ENCODE data around the gene ARL5B. TPM values are rescaled to one million over a fixed set of nuclear protein-coding genes. Genes with fewer than 3 reads are reported as not detected.
A peak's percentile ranks its signal among the peaks of the same experiment; 100 is the strongest.

The ARL5B gene
- 90.5 and 95.2 TPM in 2 replicates for total RNA-seq
- 20.5 and 21.5 TPM in 2 replicates for polyA plus RNA-seq

- DNase-seq (ENCODE audit: low spot score), result peak; percentile 99
- H3K79me2 ChIP-seq, result peaks cover 49% of the 10 kb centered on the region
- no peaks in the 10 kb centered on the region for H3K9me3 ChIP-seq (ENCODE audit: low read depth)
- H2AFZ ChIP-seq, result peak within 1 kb of the TSS; percentile 39
- H3K27ac ChIP-seq, result peak within 1 kb of the TSS; percentile 99
- no peaks in the 10 kb centered on the region for H3K9me2 ChIP-seq (replicated peaks; ENCODE audit: insufficient read depth)
- H3K36me3 ChIP-seq (replicated peaks; ENCODE audit: insufficient read depth, low read depth), result no peaks in the 10 kb centered on the region
- peak within 1 kb of the TSS; percentile 82 for H3K4me3 ChIP-seq
- peaks cover 9% of the 10 kb centered on the region for H3K4me1 ChIP-seq (ENCODE audit: insufficient read depth)
- no peaks in the 10 kb centered on the region for H3K27me3 ChIP-seq
- 2% methylated on average over 56 of the region's 72 CpGs for WGBS (ENCODE audit: low lambda C conversion rate, missing lambda C conversion rate)
- peak within 1 kb of the TSS; percentile 84 for H3K4me2 ChIP-seq
- peaks cover 40% of the 10 kb centered on the region for H4K20me1 ChIP-seq (ENCODE audit: insufficient read depth, poor library complexity, severe bottlenecking)
- TF ChIP-seq CTCF (IDR thresholded peaks at IDR 0.05; ENCODE audit: poor library complexity), result no peak
- TF ChIP-seq EZH2phosphoT487 (IDR thresholded peaks at IDR 0.05; ENCODE audit: low read depth, severe bottlenecking, unreplicated experiment), result no peak
- TF ChIP-seq EZH2 (IDR thresholded peaks at IDR 0.05; ENCODE audit: borderline replicate concordance), result no peak
Observed at GRCh38 chr10:18659125-18659818, at the start of gene ARL5B. Gene ARL5B (plus strand): TSS chr10:18659431. CDS start chr10:18659638, 207 bp downstream.

- no peaks in the 10 kb centered on the region for H3K9me2 ChIP-seq (replicated peaks; ENCODE audit: insufficient read depth)
- H3K4me2 ChIP-seq, result peak overlapping the region; percentile 31
- no peaks in the 10 kb centered on the region for H3K36me3 ChIP-seq (replicated peaks; ENCODE audit: insufficient read depth, low read depth)
- H3K79me2 ChIP-seq, result no peaks in the 10 kb centered on the region
- no peak overlapping the region for H3K4me3 ChIP-seq
- peak overlapping the region; percentile 11 for H2AFZ ChIP-seq
- peak; percentile 82 for DNase-seq (ENCODE audit: low spot score)
- no peaks in the 10 kb centered on the region for H4K20me1 ChIP-seq (ENCODE audit: insufficient read depth, poor library complexity, severe bottlenecking)
- TF ChIP-seq EZH2phosphoT487 (IDR thresholded peaks at IDR 0.05; ENCODE audit: low read depth, severe bottlenecking, unreplicated experiment) (peak; percentile 88), EZH2 (IDR thresholded peaks at IDR 0.05; ENCODE audit: borderline replicate concordance) (no peak)
- H3K27me3 ChIP-seq, result no peaks in the 10 kb centered on the region
- 35% methylated on average over 3 of the region's 3 CpGs for WGBS (ENCODE audit: low lambda C conversion rate, missing lambda C conversion rate)
- H3K27ac ChIP-seq, result peak overlapping the region; percentile 88
- H3K4me1 ChIP-seq (ENCODE audit: insufficient read depth), result peaks cover 9% of the 10 kb centered on the region
- no peaks in the 10 kb centered on the region for H3K9me3 ChIP-seq (ENCODE audit: low read depth)
Observed at GRCh38 chr10:18610517-18610916, 48.7 kb upstream of the ARL5B start.

GRCh38 chr10:18611168-18611567 lies 48.1 kb upstream of the ARL5B start:
- no peak for DNase-seq (ENCODE audit: low spot score)
- peak overlapping the region; percentile 88 for H3K27ac ChIP-seq
- H3K36me3 ChIP-seq (replicated peaks; ENCODE audit: insufficient read depth, low read depth), result no peaks in the 10 kb centered on the region
- no peak overlapping the region for H2AFZ ChIP-seq
- H3K4me3 ChIP-seq, result no peak overlapping the region
- H3K79me2 ChIP-seq, result no peaks in the 10 kb centered on the region
- TF ChIP-seq EZH2phosphoT487 (IDR thresholded peaks at IDR 0.05; ENCODE audit: low read depth, severe bottlenecking, unreplicated experiment), result no peak
- TF ChIP-seq CTCF (IDR thresholded peaks at IDR 0.05; ENCODE audit: poor library complexity), result no peak
- TF ChIP-seq EZH2 (IDR thresholded peaks at IDR 0.05; ENCODE audit: borderline replicate concordance), result no peak
- peaks cover 9% of the 10 kb centered on the region for H3K4me1 ChIP-seq (ENCODE audit: insufficient read depth)
- H3K4me2 ChIP-seq, result peak overlapping the region; percentile 31
- H3K9me3 ChIP-seq (ENCODE audit: low read depth), result no peaks in the 10 kb centered on the region
- H3K9me2 ChIP-seq (replicated peaks; ENCODE audit: insufficient read depth), result no peaks in the 10 kb centered on the region
- H4K20me1 ChIP-seq (ENCODE audit: insufficient read depth, poor library complexity, severe bottlenecking), result no peaks in the 10 kb centered on the region
- H3K27me3 ChIP-seq, result no peaks in the 10 kb centered on the region
- WGBS (ENCODE audit: low lambda C conversion rate, missing lambda C conversion rate), result 98% methylated on average over 4 of the region's 4 CpGs

GRCh38 chr10:18615618-18616017 lies 43.6 kb upstream of the ARL5B start:
- no peak for TF ChIP-seq EZH2 (IDR thresholded peaks at IDR 0.05; ENCODE audit: borderline replicate concordance)
- no peak for TF ChIP-seq EZH2phosphoT487 (IDR thresholded peaks at IDR 0.05; ENCODE audit: low read depth, severe bottlenecking, unreplicated experiment)
- TF ChIP-seq CTCF (IDR thresholded peaks at IDR 0.05; ENCODE audit: poor library complexity), result no peak
- H2AFZ ChIP-seq, result no peak overlapping the region
- no peaks in the 10 kb centered on the region for H3K9me3 ChIP-seq (ENCODE audit: low read depth)
- 84% methylated on average over 4 of the region's 4 CpGs for WGBS (ENCODE audit: low lambda C conversion rate, missing lambda C conversion rate)
- no peaks in the 10 kb centered on the region for H4K20me1 ChIP-seq (ENCODE audit: insufficient read depth, poor library complexity, severe bottlenecking)
- H3K4me3 ChIP-seq, result no peak overlapping the region
- no peak for DNase-seq (ENCODE audit: low spot score)
- H3K9me2 ChIP-seq (replicated peaks; ENCODE audit: insufficient read depth), result no peaks in the 10 kb centered on the region
- no peaks in the 10 kb centered on the region for H3K27me3 ChIP-seq
- no peaks in the 10 kb centered on the region for H3K79me2 ChIP-seq
- no peak overlapping the region for H3K27ac ChIP-seq
- H3K36me3 ChIP-seq (replicated peaks; ENCODE audit: insufficient read depth, low read depth), result no peaks in the 10 kb centered on the region
- H3K4me2 ChIP-seq, result no peak overlapping the region
- peaks cover 17% of the 10 kb centered on the region for H3K4me1 ChIP-seq (ENCODE audit: insufficient read depth)
